Stimulated activated CD8-positive, alpha-beta memory T cell treated with anti-CD3 and anti-CD28 coated beads, Interleukin-2, amount 100 ng/mL, for 48 hours (primary cell): ENCODE data around the gene PCDHB9.
"Not testable (repeated sequence)": the region's sequence is repeated elsewhere in the genome, so short reads cannot be mapped to it uniquely, and the experiment has no call there.

ENCODE experiments used
- DNase-seq, 2 donors: peaks; one replicate each; pipeline ENCODE4 v3.0.0-alpha.2; 2020; ENCODE audit warnings: low read depth in 2 of 2

Gene PCDHB9

GRCh38 chr5:141186897-141187512 lies at the start of gene PCDHB9:
PCDHB9 (plus strand) TSS chr5:141187161; CDS start chr5:141187319, 158 bp downstream.
- no peak for DNase-seq

- DNase-seq, result not testable (repeated sequence)
These were observed 49.6 kb upstream of the PCDHB9 start for GRCh38 chr5:141137346-141137745.

GRCh38 chr5:141149812-141150211 lies 37.1 kb upstream of the PCDHB9 start, which contains the start of gene PCDHB6:
PCDHB6 (plus strand) TSS chr5:141150057; CDS start chr5:141150258, 201 bp downstream.
- DNase-seq, result no peak

GRCh38 chr5:141150224-141150992 lies 36.6 kb upstream of the PCDHB9 start:
- DNase-seq, result no peak

GRCh38 chr5:141150993-141151325 lies 36.0 kb upstream of the PCDHB9 start:
- no peak for DNase-seq

- not testable (repeated sequence) for DNase-seq
These were observed 35.3 kb upstream of the PCDHB9 start for GRCh38 chr5:141151632-141152031.

- DNase-seq, result not testable (repeated sequence)
These were observed 34.9 kb upstream of the PCDHB9 start for GRCh38 chr5:141152096-141152495.

GRCh38 chr5:141155540-141156374 lies 31.2 kb upstream of the PCDHB9 start:
- no peak for DNase-seq

GRCh38 chr5:141157356-141157755 lies 29.6 kb upstream of the PCDHB9 start:
- DNase-seq, result not testable (repeated sequence)

- DNase-seq, result not testable (repeated sequence)
These were observed 29.1 kb upstream of the PCDHB9 start for GRCh38 chr5:141157901-141158300.

- no peak for DNase-seq
These were observed 14.4 kb upstream of the PCDHB9 start, which contains the start of gene PCDHB7 for GRCh38 chr5:141172381-141173204. PCDHB7 (plus strand) TSS chr5:141172644; CDS start chr5:141172836, 192 bp downstream.

- DNase-seq, result not testable (repeated sequence)
These were observed 12.5 kb upstream of the PCDHB9 start for GRCh38 chr5:141174291-141175104.

- no peak for DNase-seq
These were observed 11.0 kb upstream of the PCDHB9 start for GRCh38 chr5:141175933-141176332.

- DNase-seq, result not testable (repeated sequence)
These were observed 9.3 kb upstream of the PCDHB9 start, which contains the start of gene PCDHB8 for GRCh38 chr5:141177577-141178191. PCDHB8 (plus strand) TSS chr5:141177790; CDS start chr5:141178035, 245 bp downstream.

- not testable (repeated sequence) for DNase-seq
These were observed 7.6 kb upstream of the PCDHB9 start for GRCh38 chr5:141179371-141179770.

- not testable (repeated sequence) for DNase-seq
These were observed 7.1 kb upstream of the PCDHB9 start for GRCh38 chr5:141179876-141180275.

- no peak for DNase-seq
These were observed 6.6 kb upstream of the PCDHB9 start for GRCh38 chr5:141180313-141180712.

GRCh38 chr5:141182248-141182647 lies 4.7 kb upstream of the PCDHB9 start, which contains the start of gene PCDHB16:
PCDHB16 (plus strand) TSS chr5:141182387; CDS start chr5:141182560, 173 bp downstream.
- no peak for DNase-seq

- DNase-seq, result not testable (repeated sequence)
These were observed 2.7 kb upstream of the PCDHB9 start for GRCh38 chr5:141184117-141184855.
